Spinal cord (tissue), 10 donors: ENCODE measurements around the gene TC2N. TPM values are rescaled to one million over a fixed set of nuclear protein-coding genes. Genes with fewer than 3 reads are reported as not detected.

Source experiments
- DNase-seq, 6 donors: peaks; one replicate each; pipeline versions ENCODE4 v3.0.0 to v3.0.0-alpha.2; 2013 to 2015; ENCODE audit warnings: low spot score in 6 of 6, low read depth in 4 of 6
- H3K27ac ChIP-seq: one replicate; pipeline ENCODE4 v1.5.1; 2013; ENCODE audit warnings: low read depth, low read length, control low read depth
- H3K27me3 ChIP-seq: one replicate; pipeline ENCODE4 v1.6.1; 2013; ENCODE audit warnings: low read length; ENCODE audit not compliant: control insufficient read depth, insufficient read depth
- H3K36me3 ChIP-seq: one replicate; pipeline ENCODE4 v1.6.1; 2013; ENCODE audit warnings: low read length; ENCODE audit not compliant: control insufficient read depth, insufficient read depth
- H3K4me1 ChIP-seq: one replicate; pipeline ENCODE4 v1.6.1; 2013; ENCODE audit warnings: low read length; ENCODE audit not compliant: control insufficient read depth, insufficient read depth
- H3K4me3 ChIP-seq: one replicate; pipeline ENCODE4 v1.5.1; 2013; ENCODE audit warnings: low read depth, low read length, control low read depth
- H3K9me3 ChIP-seq: one replicate; pipeline ENCODE4 v1.6.1; 2013; ENCODE audit warnings: low read length; ENCODE audit not compliant: control insufficient read depth, insufficient read depth
- WGBS: methylation state at CpG from one replicate; pipeline ENCODE4 v1.1.5; 2013; ENCODE audit warnings: missing lambda C conversion rate; ENCODE audit not compliant: insufficient coverage; 5-methylcytosine and 5-hydroxymethylcytosine counted together
- polyA plus RNA-seq, 2 donors: library from polyadenylated mRNA; unstranded; fragments of 120-200 nt; gene quantifications; one replicate each; pipeline ENCODE4 v1.2.1, GENCODE V29; 2013; ENCODE audit not compliant: insufficient read length in 2 of 2
- total RNA-seq, 2 donors: library from RNA; depleted of rRNA in 1 of 2; stranded (reverse); fragments of 120-200 nt in 1 of 2; fragments of >200 nt in 1 of 2; gene quantifications; one replicate each; pipeline versions ENCODE4 v1.2.3 to v1.2.4, GENCODE V29; 2013 to 2014
- donor health status: healthy.

TC2N gene
- total and polyA plus RNA-seq, 4 donors, result 5.4 to 17.1 (median 10.0) TPM

GRCh38 chr14:91882776-91883175, 15.4 kb upstream of the TC2N start:
- H3K27ac ChIP-seq, result no peak overlapping the region
- no peaks in the 10 kb centered on the region for H3K27me3 ChIP-seq
- no peak overlapping the region for H3K4me3 ChIP-seq
- no peaks in the 10 kb centered on the region for H3K9me3 ChIP-seq
- no peak for DNase-seq
- H3K4me1 ChIP-seq, result peaks cover 7% of the 10 kb centered on the region
- H3K36me3 ChIP-seq, result no peaks in the 10 kb centered on the region
- WGBS, result 90% methylated on average over 2 of the region's 4 CpGs

GRCh38 chr14:91882369-91882768, 15.0 kb upstream of the TC2N start:
- no peak overlapping the region for H3K4me3 ChIP-seq
- peaks cover 7% of the 10 kb centered on the region for H3K4me1 ChIP-seq
- H3K27me3 ChIP-seq, result no peaks in the 10 kb centered on the region
- H3K27ac ChIP-seq, result no peak overlapping the region
- no peak for DNase-seq
- H3K36me3 ChIP-seq, result no peaks in the 10 kb centered on the region
- 64% methylated on average over 5 of the region's 5 CpGs for WGBS
- no peaks in the 10 kb centered on the region for H3K9me3 ChIP-seq

GRCh38 chr14:91879196-91879595, 11.9 kb upstream of the TC2N start:
- Histone ChIP-seq H3K4me1 (peaks cover 7% of the 10 kb centered on the region), H3K27ac (no peak overlapping the region), H3K9me3 (no peaks in the 10 kb centered on the region), H3K4me3 (no peak overlapping the region), H3K36me3 (no peaks in the 10 kb centered on the region), H3K27me3 (no peaks in the 10 kb centered on the region)
- WGBS, result 82% methylated on average over 6 of the region's 6 CpGs
- DNase-seq, result no peak

- Histone ChIP-seq H3K27me3 (no peaks in the 10 kb centered on the region), H3K36me3 (no peaks in the 10 kb centered on the region), H3K4me3 (no peak overlapping the region), H3K9me3 (no peaks in the 10 kb centered on the region), H3K4me1 (peaks cover 7% of the 10 kb centered on the region), H3K27ac (no peak overlapping the region)
- DNase-seq, result no peak
- 89% methylated on average over 5 of the region's 5 CpGs for WGBS
These were observed 10.9 kb upstream of the TC2N start for GRCh38 chr14:91878274-91878673.

DNA sequence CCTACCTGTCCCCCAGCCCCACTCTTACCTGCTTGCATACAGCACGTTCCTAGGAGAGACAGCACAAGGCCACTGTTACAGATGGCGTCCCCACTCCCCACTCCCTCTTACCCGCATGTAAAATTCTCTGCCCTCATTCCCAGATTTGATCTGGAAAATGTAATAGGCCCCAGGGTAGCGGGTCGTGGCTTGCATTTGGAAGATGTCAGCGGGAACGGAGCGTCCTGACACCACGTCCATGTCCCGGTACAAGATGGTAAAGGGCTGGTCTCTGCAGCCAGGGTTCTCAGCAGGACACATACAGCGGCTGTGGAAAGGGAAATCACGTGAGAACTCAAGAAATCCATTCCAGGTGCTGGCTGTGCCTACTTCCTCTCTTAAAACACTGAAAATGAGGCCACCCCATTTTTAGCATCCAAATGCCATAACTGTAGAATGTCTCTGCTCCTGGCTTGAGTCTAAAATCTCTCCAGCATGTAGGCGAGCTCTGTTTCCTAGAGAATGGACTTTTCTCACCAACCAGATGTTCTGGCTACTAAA, 10.1 kb upstream of the TC2N start:
- Histone ChIP-seq H3K36me3 (no peaks in the 10 kb centered on the region), H3K9me3 (no peaks in the 10 kb centered on the region), H3K27me3 (no peaks in the 10 kb centered on the region), H3K4me1 (peaks cover 3% of the 10 kb centered on the region), H3K27ac (no peak overlapping the region), H3K4me3 (no peak overlapping the region)
- WGBS, result 80% methylated on average over 13 of the region's 13 CpGs
- DNase-seq, result no peak

DNA sequence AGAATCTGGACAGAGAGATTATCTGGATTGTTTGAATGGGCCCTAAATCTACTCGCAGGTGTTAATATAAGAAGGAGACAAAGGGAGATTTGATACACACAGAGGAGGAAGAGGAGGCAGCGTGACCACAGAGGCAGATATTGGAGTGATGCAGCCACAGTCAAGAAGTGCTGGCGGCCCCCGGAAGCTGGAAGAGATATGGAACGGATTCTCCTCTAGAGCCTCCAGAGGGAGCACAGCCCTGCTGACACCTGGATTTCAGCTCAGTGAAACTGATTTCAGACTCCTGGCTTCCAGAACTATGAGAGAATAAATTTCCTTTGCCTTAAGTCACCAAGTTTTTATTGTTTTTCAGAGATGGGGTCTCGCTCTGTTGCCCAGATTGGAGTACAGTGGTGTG, 9.2 kb upstream of the TC2N start:
- DNase-seq, result no peak
- WGBS, result 97% methylated on average over 6 of the region's 6 CpGs

GRCh38 chr14:91875525-91876286, 8.4 kb upstream of the TC2N start:
- WGBS, result 82% methylated on average over 6 of the region's 9 CpGs
- no peaks in the 10 kb centered on the region for H3K27me3 ChIP-seq
- no peaks in the 10 kb centered on the region for H3K4me1 ChIP-seq
- H3K9me3 ChIP-seq, result no peaks in the 10 kb centered on the region
- no peaks in the 10 kb centered on the region for H3K36me3 ChIP-seq
- H3K4me3 ChIP-seq, result no peak overlapping the region
- no peak for DNase-seq
- no peak overlapping the region for H3K27ac ChIP-seq

More for the DNA sequence above, 9.2 kb upstream of the TC2N start:
- H3K27me3 ChIP-seq, result no peaks in the 10 kb centered on the region
- H3K9me3 ChIP-seq, result no peaks in the 10 kb centered on the region
- no peak overlapping the region for H3K27ac ChIP-seq
- H3K4me3 ChIP-seq, result no peak overlapping the region
- no peaks in the 10 kb centered on the region for H3K36me3 ChIP-seq
- no peaks in the 10 kb centered on the region for H3K4me1 ChIP-seq

GRCh38 chr14:91873471-91874415, 6.4 kb upstream of the TC2N start:
- H3K9me3 ChIP-seq, result no peaks in the 10 kb centered on the region
- no peak overlapping the region for H3K27ac ChIP-seq
- DNase-seq, result peak in 1 of 6 donors; percentile 22
- no peak overlapping the region for H3K4me3 ChIP-seq
- WGBS, result 64% methylated on average over 11 of the region's 15 CpGs
- H3K36me3 ChIP-seq, result no peaks in the 10 kb centered on the region
- no peaks in the 10 kb centered on the region for H3K27me3 ChIP-seq
- no peaks in the 10 kb centered on the region for H3K4me1 ChIP-seq

DNA sequence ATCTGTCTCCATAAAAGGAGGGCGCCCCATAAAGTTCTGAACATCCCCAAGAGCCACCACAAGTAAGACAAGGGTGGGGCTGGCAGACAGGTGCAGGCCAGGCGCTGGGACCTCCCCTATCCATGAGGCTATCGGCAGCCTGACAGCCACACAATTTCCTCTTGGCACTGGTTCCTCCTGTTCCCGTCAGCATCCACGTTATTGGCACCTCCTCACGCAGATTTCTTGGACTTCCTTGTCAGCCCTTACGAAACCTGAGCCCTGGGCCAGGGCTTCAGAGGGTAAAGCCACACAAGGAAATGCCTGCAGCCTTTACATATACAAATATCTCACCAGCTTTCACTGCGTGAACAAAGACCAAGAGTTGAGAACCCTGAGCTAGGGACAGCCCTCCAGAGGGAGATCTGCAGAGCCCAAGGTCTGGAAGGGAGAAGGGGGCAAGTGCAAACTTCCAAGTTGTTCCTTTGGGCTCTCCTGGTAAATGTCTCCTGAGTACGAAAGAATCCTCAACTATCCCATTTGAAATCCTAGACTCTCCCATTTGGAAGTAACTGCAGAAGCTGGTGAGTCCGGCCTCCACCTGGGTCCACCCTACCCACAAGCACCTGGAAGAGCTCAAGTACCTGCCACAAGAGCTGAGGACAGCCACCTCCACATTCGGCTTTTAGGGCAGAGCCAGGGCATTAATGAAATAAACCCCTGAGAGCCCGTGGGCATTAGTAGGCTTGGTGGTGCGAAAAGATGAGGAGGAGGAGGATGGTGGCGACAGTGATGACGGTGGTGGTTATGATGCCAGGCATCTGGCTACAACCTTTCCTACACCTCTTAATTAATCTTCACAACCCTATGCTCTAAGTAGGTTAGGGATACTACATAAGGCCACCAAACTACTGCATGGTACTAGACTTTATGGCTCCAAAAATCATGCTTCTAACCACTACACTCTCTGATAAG, 5.5 kb upstream of the TC2N start:
- no peaks in the 10 kb centered on the region for H3K9me3 ChIP-seq
- no peaks in the 10 kb centered on the region for H3K36me3 ChIP-seq
- H3K27me3 ChIP-seq, result no peaks in the 10 kb centered on the region
- no peak overlapping the region for H3K27ac ChIP-seq
- no peaks in the 10 kb centered on the region for H3K4me1 ChIP-seq
- no peak for DNase-seq
- no peak overlapping the region for H3K4me3 ChIP-seq
- WGBS, result 72% methylated on average over 10 of the region's 15 CpGs
